CD4-positive, CD25-positive, alpha-beta regulatory T cell (primary cell): ENCODE data around the gene BRAP. TPM values are rescaled to one million over a fixed set of nuclear protein-coding genes. Genes with fewer than 3 reads are reported as not detected.
"Not testable (repeated sequence)": the region's sequence is repeated elsewhere in the genome, so short reads cannot be mapped to it uniquely, and the experiment has no call there.

Experiments
- ATAC-seq, 2 donors: fragments of 150-1000 bp; cut with Tn5 transposase; one replicate each; pipeline ENCODE4 v1.10.0; 2021; ENCODE audit warnings: low read depth in 2 of 2, moderate number of reproducible peaks in 2 of 2, moderate library complexity in 1 of 2
- DNase-seq, 3 donors: peaks; one replicate each; pipeline versions ENCODE4 v3.0.0 to v3.0.0-alpha.2; 2012 to 2022; ENCODE audit warnings: mixed read lengths in 1 of 3
- H3K27ac ChIP-seq: one replicate; pipeline ENCODE4 v1.7.0; 2013; ENCODE audit warnings: mild to moderate bottlenecking, low read length; ENCODE audit not compliant: insufficient read depth, poor library complexity, severe bottlenecking
- H3K27me3 ChIP-seq: one replicate; pipeline ENCODE4 v1.7.0; 2013; ENCODE audit warnings: low read length; ENCODE audit not compliant: control insufficient read depth, insufficient read depth
- H3K36me3 ChIP-seq: one replicate; pipeline ENCODE4 v1.7.0; 2013; ENCODE audit warnings: mild to moderate bottlenecking, low read length, moderate library complexity; ENCODE audit not compliant: control insufficient read depth, insufficient read depth
- H3K4me1 ChIP-seq: 2 replicates; pipeline ENCODE4 v1.7.0; 2013; ENCODE audit warnings: mild to moderate bottlenecking, low read length; ENCODE audit not compliant: insufficient read depth, control insufficient read depth, poor library complexity, severe bottlenecking
- H3K4me3 ChIP-seq: one replicate; pipeline ENCODE4 v1.7.0; 2013; ENCODE audit warnings: low read depth, mild to moderate bottlenecking, low read length, moderate library complexity
- H3K9me3 ChIP-seq, 2 experiments: 1 replicate in 1 of 2; 2 replicates in 1 of 2; pipeline ENCODE4 v1.7.0; 2013; ENCODE audit warnings: low read length in 2 of 2, mild to moderate bottlenecking in 1 of 2, moderate library complexity in 1 of 2; ENCODE audit not compliant: control insufficient read depth in 2 of 2
- H3K27ac Mint-ChIP-seq, 3 donors: one replicate each; pipeline ENCODE4 v1.8.0; 2020 to 2022; ENCODE audit warnings: mild to moderate bottlenecking in 3 of 3, mixed read lengths in 3 of 3, moderate library complexity in 2 of 3
- H3K27me3 Mint-ChIP-seq: one replicate; pipeline ENCODE4 v1.8.0; 2022; ENCODE audit warnings: mild to moderate bottlenecking, mixed read lengths
- H3K36me3 Mint-ChIP-seq: one replicate; pipeline ENCODE4 v1.8.0; 2020; ENCODE audit warnings: mixed read lengths
- H3K4me1 Mint-ChIP-seq, 4 donors: one replicate each; pipeline ENCODE4 v1.8.0; 2020 to 2022; ENCODE audit warnings: mixed read lengths in 4 of 4, mild to moderate bottlenecking in 1 of 4
- H3K4me3 Mint-ChIP-seq, 4 donors: one replicate each; pipeline ENCODE4 v1.8.0; 2020 to 2022; ENCODE audit warnings: mild to moderate bottlenecking in 4 of 4, mixed read lengths in 4 of 4, moderate library complexity in 3 of 4
- H3K9me3 Mint-ChIP-seq, 7 donors: one replicate each; pipeline ENCODE4 v1.8.0; 2020 to 2022; ENCODE audit warnings: mixed read lengths in 7 of 7, mild to moderate bottlenecking in 3 of 7, moderate library complexity in 2 of 7
- polyA plus RNA-seq, 4 donors: library from polyadenylated mRNA; unstranded; fragments of 300-500 nt; fragmentation: Illumina TruSeq; gene quantifications; one replicate each; pipeline ENCODE4 v1.2.3, GENCODE V29; 2021
- total RNA-seq: library from RNA; stranded (reverse); gene quantifications from one replicate; pipeline ENCODE4 v1.2.3, GENCODE V29; 2022

Gene BRAP
- total and polyA plus RNA-seq, 5 donors from 2014 or later, result 21.2 to 26.1 (median 25.3) TPM

DNA sequence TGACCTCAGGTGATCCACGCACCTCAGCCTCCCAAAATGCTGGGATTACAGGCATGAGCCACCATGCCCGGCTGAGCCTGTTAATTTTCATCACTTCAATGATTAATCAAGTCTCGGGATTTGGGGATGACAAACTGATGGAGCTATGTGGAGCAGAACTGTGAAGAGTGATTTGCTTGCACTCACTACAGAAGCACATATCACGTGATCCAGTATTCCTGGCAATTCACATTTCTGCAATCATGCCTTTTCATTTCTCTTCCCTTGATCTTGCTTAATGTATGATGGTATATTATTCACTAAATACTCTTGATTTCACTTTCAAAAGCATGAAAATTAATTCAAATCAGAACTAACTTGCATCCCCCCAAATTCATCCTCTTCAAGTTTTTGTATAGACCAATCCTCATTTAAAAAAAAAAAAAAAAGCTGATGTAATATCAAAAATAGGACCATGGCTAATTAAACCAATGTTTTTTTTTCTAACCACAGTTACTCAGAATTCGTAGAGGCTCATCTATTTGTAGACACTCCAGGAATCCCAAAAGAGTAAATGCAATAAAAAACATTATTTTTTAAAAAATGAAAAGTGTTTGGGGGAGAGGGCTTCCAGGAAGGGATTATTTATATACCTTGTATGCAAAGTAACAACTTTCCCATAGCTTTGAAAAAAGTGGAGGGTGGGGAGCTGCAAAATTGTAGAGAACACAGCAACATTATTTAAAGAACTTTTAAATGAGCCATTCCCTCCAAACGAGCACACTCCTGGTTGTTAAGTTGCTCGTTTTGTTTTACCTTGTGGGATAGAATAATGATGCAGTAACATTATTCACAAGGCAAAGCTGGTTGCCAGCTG lies 79.6 kb downstream of the BRAP start:
- no peaks in the 10 kb centered on the region for H3K27me3 ChIP-seq
- no peaks in the 10 kb centered on the region for H3K9me3 ChIP-seq
- DNase-seq (no peak), ATAC-seq (no peak)
- Mint-ChIP-seq H3K27me3 (peaks cover 1% of the 10 kb centered on the region), H3K27ac (no peak overlapping the region), H3K9me3 (no peaks in the 10 kb centered on the region), H3K36me3 (no peaks in the 10 kb centered on the region), H3K4me3 (no peak overlapping the region), H3K4me1 (no peaks in the 10 kb centered on the region)
- no peak overlapping the region for H3K4me3 ChIP-seq
- H3K36me3 ChIP-seq, result no peaks in the 10 kb centered on the region
- no peak overlapping the region for H3K27ac ChIP-seq
- no peaks in the 10 kb centered on the region for H3K4me1 ChIP-seq

DNA sequence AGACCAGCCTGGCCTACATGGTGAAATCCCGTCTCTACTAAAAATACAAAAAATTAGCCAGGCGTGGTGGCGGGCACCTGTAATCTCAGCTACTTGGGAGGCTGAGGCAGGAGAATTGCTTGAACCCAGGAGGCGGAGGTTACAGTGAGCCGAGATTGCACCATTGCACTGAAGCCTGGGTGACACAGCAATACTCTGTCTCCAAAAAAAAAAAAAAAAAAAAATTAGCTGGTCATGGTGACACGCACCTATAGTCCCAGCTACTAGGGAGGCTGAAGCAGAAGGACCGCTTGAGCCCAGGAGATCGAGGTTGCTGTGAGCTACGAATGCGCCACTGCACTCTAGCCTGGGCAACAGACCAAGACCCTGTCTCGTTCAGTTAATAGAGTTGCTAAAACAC lies 82.9 kb downstream of the BRAP start:
- not testable (repeated sequence) for ATAC-seq, H3K9me3 Mint-ChIP-seq, H3K4me1 ChIP-seq, H3K27me3 ChIP-seq, H3K9me3 ChIP-seq, H3K27ac Mint-ChIP-seq, H3K4me3 ChIP-seq, H3K36me3 ChIP-seq, H3K27ac ChIP-seq, H3K36me3 Mint-ChIP-seq, DNase-seq
- Mint-ChIP-seq H3K4me3 (peak overlapping the region in 1 of 4 donors; percentile 10), H3K4me1 (peaks cover 5 to 11% (median 8%) of the 10 kb centered on the region in 4 donors), H3K27me3 (peaks cover 15% of the 10 kb centered on the region)

DNA sequence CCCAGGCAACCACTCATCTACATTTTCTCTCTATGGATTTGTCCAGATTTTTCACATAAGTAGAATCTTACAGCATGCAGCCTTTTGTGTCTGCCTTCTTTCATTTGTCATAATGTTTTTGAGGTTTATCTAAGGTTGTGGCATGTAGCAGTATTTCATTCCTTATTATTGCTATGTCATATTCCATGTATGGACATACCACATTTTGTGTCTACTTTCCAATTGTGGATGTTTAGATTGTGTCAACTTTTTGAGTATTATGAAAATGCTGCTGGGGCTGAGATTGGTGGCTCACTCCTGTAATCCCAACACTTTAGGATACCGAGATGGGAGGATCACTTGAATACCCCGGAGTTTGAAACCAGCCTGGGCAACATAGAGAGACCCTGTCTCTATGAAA lies 83.4 kb downstream of the BRAP start:
- Histone ChIP-seq H3K27ac (no peak overlapping the region), H3K4me3 (no peak overlapping the region), H3K36me3 (no peaks in the 10 kb centered on the region), H3K9me3 (no peaks in the 10 kb centered on the region), H3K27me3 (no peaks in the 10 kb centered on the region), H3K4me1 (peaks cover 13% of the 10 kb centered on the region)
- no peak for ATAC-seq
- Mint-ChIP-seq H3K4me1 (peaks cover 5 to 15% (median 9%) of the 10 kb centered on the region in 4 donors), H3K36me3 (no peaks in the 10 kb centered on the region), H3K27me3 (peaks cover 17% of the 10 kb centered on the region), H3K27ac (no peak overlapping the region), H3K4me3 (peak overlapping the region in 2 of 4 donors; percentile 37 to 63), H3K9me3 (no peaks in the 10 kb centered on the region)
- no peak for DNase-seq

DNA sequence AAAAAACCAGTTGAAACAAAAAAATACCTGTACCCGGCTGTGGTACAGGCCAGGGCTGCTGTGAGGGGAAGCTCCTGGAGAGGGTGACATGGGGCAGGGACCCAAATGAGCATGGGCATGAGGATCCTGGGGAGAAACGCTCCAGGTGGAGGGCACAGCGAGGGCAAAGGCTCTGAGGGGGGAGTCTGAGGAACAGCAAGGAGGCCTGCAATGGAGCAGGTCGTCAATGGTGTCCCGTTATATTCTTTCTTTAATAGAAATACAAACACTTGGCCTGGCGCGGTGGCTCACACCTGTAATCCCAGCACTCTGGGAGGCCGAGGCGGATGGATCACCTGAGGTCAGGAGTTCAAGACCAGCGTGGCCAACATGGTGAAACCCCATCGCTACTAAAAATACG lies 84.8 kb downstream of the BRAP start:
- not testable (repeated sequence) for H3K36me3 ChIP-seq, H3K4me3 ChIP-seq, H3K36me3 Mint-ChIP-seq, ATAC-seq, H3K27me3 ChIP-seq, DNase-seq, H3K27ac ChIP-seq, H3K9me3 Mint-ChIP-seq, H3K9me3 ChIP-seq
- peaks cover 5 to 26% (median 20%) of the 10 kb centered on the region in 4 donors for H3K4me1 Mint-ChIP-seq
- peaks cover 20% of the 10 kb centered on the region for H3K27me3 Mint-ChIP-seq
- H3K27ac Mint-ChIP-seq, result peak overlapping the region in 1 of 3 donors; percentile 46
- peaks cover 23% of the 10 kb centered on the region for H3K4me1 ChIP-seq
- H3K4me3 Mint-ChIP-seq, result peak overlapping the region in 2 of 4 donors; percentile 36 to 94

DNA sequence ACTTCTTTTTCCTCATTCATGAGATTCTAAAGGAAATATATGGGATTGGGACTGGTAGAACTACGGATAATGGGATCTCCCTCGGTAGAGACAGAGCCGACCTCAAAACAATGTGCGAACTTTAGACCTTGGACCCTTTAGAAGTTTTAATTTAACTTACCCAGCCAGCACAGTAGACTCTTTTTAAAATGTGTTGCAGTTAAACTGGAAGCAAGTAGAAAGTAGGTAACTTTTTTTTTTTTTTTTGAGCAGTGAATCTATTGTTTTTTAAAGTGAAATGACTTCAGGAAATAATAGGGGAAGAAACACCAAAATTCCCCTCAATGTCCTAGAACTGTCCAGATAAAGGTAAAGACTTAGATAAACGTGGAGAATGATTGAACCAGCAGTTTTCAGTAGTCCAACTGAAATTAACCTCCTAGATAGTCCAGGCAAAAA lies 85.5 kb downstream of the BRAP start:
- H3K9me3 ChIP-seq, result no peaks in the 10 kb centered on the region
- Mint-ChIP-seq H3K27me3 (peaks cover 20% of the 10 kb centered on the region), H3K9me3 (no peaks in the 10 kb centered on the region), H3K4me1 (peaks cover 5 to 33% (median 24%) of the 10 kb centered on the region in 4 donors), H3K36me3 (no peaks in the 10 kb centered on the region), H3K27ac (peak overlapping the region; percentile 84 to 96 (median 93)), H3K4me3 (peak overlapping the region; percentile 88 to 94 (median 93))
- no peaks in the 10 kb centered on the region for H3K36me3 ChIP-seq
- peak overlapping the region; percentile 73 for H3K27ac ChIP-seq
- peak overlapping the region; percentile 81 for H3K4me3 ChIP-seq
- peaks cover 23% of the 10 kb centered on the region for H3K4me1 ChIP-seq
- no peaks in the 10 kb centered on the region for H3K27me3 ChIP-seq
- DNase-seq (no peak), ATAC-seq (no peak)

DNA sequence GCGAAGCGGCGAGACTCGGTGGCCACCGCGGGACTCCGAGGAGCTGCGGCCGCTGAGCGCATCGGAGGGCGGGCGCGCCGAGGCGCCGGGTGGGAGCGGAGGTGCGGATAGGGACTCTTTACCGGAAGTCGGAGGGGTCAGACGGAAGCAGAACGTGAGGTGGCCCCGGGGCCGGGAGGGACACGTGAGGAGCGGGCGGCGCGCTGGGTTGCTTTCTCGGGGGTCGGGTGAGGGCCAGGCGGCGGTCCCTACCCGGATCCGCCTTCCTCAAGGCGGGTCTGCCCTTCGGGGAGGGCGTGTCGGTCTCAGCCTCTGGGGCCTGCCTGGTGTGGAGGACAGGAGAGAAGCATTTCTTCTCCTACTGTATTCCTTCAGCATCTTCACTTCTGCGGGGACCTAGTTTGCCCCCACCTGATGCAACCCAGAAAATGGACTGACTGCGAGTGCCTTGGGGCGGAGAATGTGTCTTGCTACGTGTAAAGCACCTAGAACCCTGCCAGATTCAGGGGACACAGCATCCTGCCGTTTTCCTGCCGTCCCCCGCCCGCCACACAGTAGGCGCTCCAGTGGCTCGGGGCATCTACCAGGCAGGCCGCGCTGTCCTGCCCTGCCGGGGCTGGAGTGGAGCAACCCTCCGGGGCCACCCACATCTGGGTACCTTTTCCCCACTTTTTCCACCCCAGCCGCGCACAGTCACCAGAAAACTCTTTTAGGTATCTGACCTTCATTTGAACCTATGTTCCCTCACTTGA lies 86.1 kb downstream of the BRAP start:
- H3K27ac ChIP-seq, result peak overlapping the region; percentile 73
- Mint-ChIP-seq H3K4me3 (peak overlapping the region; percentile 88 to 94 (median 93)), H3K27me3 (peaks cover 20% of the 10 kb centered on the region), H3K4me1 (peaks cover 10 to 39% (median 29%) of the 10 kb centered on the region in 4 donors), H3K27ac (peak overlapping the region; percentile 84 to 96 (median 93)), H3K36me3 (no peaks in the 10 kb centered on the region), H3K9me3 (no peaks in the 10 kb centered on the region)
- DNase-seq (peak; percentile 83 to 90 (median 88)), ATAC-seq (peak; percentile 73 to 81)
- no peaks in the 10 kb centered on the region for H3K27me3 ChIP-seq
- H3K36me3 ChIP-seq, result no peaks in the 10 kb centered on the region
- peak overlapping the region; percentile 81 for H3K4me3 ChIP-seq
- peaks cover 23% of the 10 kb centered on the region for H3K4me1 ChIP-seq
- H3K9me3 ChIP-seq, result no peaks in the 10 kb centered on the region

DNA sequence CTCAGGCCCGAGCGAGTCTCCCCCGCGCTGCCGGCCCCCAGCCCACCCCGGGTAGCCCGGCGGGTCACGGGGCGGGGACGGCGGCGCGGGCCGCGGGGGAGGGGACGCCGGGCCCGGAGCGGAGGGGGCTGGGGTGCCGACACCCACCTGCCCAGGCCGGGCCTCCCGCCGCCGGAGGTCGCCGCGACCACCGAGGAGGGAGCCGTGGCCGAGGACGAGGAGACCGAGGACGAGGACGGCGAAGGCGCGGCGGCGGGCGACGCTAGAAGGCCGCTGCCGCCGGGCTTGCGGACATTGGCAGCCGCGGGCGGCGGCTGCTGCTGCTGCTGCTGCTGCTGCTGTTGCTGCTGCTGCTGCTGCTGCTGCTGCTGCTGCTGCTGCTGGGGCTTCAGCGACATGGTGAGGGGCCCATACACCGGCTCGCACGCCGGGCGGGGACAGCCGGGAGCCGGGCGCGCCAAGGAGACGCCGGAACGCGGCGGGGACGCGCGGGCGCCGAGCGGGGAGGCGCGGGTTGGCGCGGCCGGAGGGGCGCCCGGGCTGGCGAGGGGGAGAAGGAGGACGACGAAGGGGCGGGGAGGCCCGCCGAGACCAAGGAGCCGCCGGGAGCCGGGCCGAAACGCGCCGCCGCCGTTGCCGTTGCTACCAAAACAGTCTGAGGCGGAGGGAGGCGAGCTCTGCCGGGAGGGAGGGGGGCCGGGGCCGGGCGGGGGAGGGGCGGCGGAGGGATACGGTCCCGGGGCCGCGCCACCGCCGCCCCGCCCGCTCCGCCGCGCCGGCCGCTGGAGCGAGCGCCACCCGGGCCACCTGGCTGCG lies 86.9 kb downstream of the BRAP start, which contains the start of gene ATXN2:
Gene ATXN2 (minus strand): TSS at position 679 of the 816 bp plus-strand sequence. CDS start 281 bp downstream, at position 398.
- ATAC-seq, result peak; percentile 63 to 65

More for the DNA sequence above, 86.9 kb downstream of the BRAP start, which contains the start of gene ATXN2:
- Histone ChIP-seq H3K9me3 (no peaks in the 10 kb centered on the region), H3K4me3 (peak within 1 kb of the TSS; percentile 81), H3K36me3 (no peaks in the 10 kb centered on the region), H3K27me3 (no peaks in the 10 kb centered on the region), H3K27ac (peak within 1 kb of the TSS; percentile 73), H3K4me1 (peaks cover 23% of the 10 kb centered on the region)
- no peaks in the 10 kb centered on the region for H3K9me3 Mint-ChIP-seq
- H3K4me3 Mint-ChIP-seq, result peak within 1 kb of the TSS; percentile 94 to 97 (median 95)
- H3K4me1 Mint-ChIP-seq, result peaks cover 10 to 47% (median 34%) of the 10 kb centered on the region in 4 donors
- peak within 1 kb of the TSS; percentile 84 to 96 (median 93) for H3K27ac Mint-ChIP-seq
- H3K27me3 Mint-ChIP-seq, result peaks cover 20% of the 10 kb centered on the region
- no peaks in the 10 kb centered on the region for H3K36me3 Mint-ChIP-seq
- DNase-seq, result peak in 2 of 3 donors; percentile 70 to 77
